Testis (tissue), 2 donors: ENCODE data around the gene SLCO4A1.

Source experiments
- POLR2A ChIP-seq: fragments of 450-650 bp; IDR thresholded peaks from one replicate; pipeline ENCODE4 v1.6.1; 2017; ENCODE audit warnings: antibody characterized with exemption, mild to moderate bottlenecking, moderate library complexity
- TF ChIP-seq, protein P1 (sequence below), 3 experiments: fragments of 450-650 bp in 2 of 3; fragments of 200-600 bp in 1 of 3; sonication (generic) in 1 of 3; IDR thresholded peaks; one replicate each; pipeline ENCODE4 v1.5.1; 2016 to 2019; ENCODE audit warnings: antibody characterized with exemption in 3 of 3, mild to moderate bottlenecking in 2 of 3, moderate library complexity in 1 of 3

DNA sequence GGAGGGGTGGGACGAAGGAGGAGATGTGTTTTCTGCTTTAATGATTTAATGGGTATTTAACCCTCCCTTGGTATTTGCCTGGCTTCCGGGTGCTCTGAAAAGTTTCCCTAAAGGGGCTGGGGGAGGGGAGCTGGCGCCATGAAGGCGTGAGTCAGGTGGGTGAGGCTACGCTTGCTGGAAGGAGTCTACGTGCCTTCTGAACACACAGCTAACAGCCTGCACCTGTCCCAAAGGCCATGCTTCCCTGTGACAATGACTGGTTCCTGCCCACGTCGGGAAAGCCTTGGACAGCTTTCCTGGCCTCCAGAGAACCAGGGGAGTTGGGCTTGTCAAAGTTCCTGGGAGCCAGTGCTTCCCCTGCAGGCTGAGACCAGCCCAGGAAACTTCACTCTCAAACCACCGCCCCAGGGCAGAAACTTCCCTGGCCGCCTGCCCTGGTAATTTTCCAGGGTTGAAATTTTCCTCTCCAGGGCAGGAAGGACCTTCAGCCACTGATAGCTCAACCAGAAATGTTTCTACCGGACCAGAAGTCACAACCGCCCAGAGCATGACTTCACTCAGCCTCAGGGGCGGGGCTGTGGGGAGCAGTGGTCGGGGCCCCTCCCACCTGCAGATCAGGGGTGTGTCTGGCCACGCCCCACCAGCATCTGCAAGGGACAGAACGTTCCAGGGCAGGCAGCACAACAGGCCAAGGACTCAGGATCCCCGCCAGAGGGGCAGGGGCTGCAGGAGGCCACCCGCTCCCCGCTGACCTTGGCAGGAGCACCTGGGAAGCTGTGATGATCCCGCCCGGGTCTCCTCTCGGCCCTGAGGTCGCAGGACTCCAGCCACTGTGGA, 18.6 kb upstream of the SLCO4A1 start:
- TF ChIP-seq POLR2A = no peak
- TF ChIP-seq, protein P1, sequence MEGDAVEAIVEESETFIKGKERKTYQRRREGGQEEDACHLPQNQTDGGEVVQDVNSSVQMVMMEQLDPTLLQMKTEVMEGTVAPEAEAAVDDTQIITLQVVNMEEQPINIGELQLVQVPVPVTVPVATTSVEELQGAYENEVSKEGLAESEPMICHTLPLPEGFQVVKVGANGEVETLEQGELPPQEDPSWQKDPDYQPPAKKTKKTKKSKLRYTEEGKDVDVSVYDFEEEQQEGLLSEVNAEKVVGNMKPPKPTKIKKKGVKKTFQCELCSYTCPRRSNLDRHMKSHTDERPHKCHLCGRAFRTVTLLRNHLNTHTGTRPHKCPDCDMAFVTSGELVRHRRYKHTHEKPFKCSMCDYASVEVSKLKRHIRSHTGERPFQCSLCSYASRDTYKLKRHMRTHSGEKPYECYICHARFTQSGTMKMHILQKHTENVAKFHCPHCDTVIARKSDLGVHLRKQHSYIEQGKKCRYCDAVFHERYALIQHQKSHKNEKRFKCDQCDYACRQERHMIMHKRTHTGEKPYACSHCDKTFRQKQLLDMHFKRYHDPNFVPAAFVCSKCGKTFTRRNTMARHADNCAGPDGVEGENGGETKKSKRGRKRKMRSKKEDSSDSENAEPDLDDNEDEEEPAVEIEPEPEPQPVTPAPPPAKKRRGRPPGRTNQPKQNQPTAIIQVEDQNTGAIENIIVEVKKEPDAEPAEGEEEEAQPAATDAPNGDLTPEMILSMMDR (IDR thresholded peaks at IDR 0.05) = peak in 1 of 3 experiments; percentile 6
